Caco-2 (cell line): ENCODE measurements around the gene PELI2. TPM values are rescaled to one million over a fixed set of nuclear protein-coding genes. Genes with fewer than 3 reads are reported as not detected.

Experiments
- BruUV-seq: library from RNA; stranded (reverse); fragments of 400-500 nt; replicated peaks from 2 replicates; lab custom pipeline; 2021; lab: Mats Ljungman, UMichigan
- CTCF ChIA-PET: fragments of 300-600 bp; sonication (Branson Sonifier 250); formaldehyde crosslinking; loops from one replicate; lab custom pipeline; 2022; ENCODE audit warnings: antibody characterized with exemption; lab: Charles Lee
- POLR2A ChIA-PET: fragments of 300-600 bp; sonication (Branson Sonifier 250); formaldehyde crosslinking; loops from one replicate; lab custom pipeline; 2022; ENCODE audit warnings: antibody characterized with exemption; lab: Charles Lee
- DNase-seq, 2 experiments: peaks; one replicate each; pipeline versions ENCODE4 v3.0.0 to v3.0.0-alpha.2; 2020 to 2022
- H3K27me3 ChIP-seq: replicated peaks from 2 replicates; pipeline ENCODE4 v1.6.0; 2011; ENCODE audit warnings: low read length; ENCODE audit not compliant: control insufficient read depth, insufficient read depth
- H3K36me3 ChIP-seq: 2 replicates; pipeline ENCODE4 v1.5.1; 2011; ENCODE audit warnings: low read length; ENCODE audit not compliant: control insufficient read depth, insufficient read depth
- H3K4me1 ChIP-seq: fragments of 250-450 bp; sonication (Bioruptor Pico); 2 replicates; pipeline ENCODE4 v1.5.1; 2020; ENCODE audit warnings: mild to moderate bottlenecking
- H3K4me3 ChIP-seq: 2 replicates; pipeline ENCODE4 v1.5.1; 2011; ENCODE audit warnings: low read depth, mild to moderate bottlenecking, control low read depth, low read length
- H3K9me3 ChIP-seq: fragments of 250-450 bp; sonication (Bioruptor Pico); 2 replicates; pipeline ENCODE4 v1.5.1; 2020; ENCODE audit warnings: mild to moderate bottlenecking, moderate library complexity
- H3K27ac Mint-ChIP-seq: one replicate; pipeline ENCODE4 v1.8.0; 2022; ENCODE audit warnings: mixed read lengths; ENCODE audit not compliant: unreplicated experiment
- H3K27me3 Mint-ChIP-seq: one replicate; pipeline ENCODE4 v1.8.0; 2022; ENCODE audit warnings: mixed read lengths; ENCODE audit not compliant: insufficient read depth, unreplicated experiment
- H3K36me3 Mint-ChIP-seq: one replicate; pipeline ENCODE4 v1.8.0; 2022; ENCODE audit warnings: mild to moderate bottlenecking, mixed read lengths; ENCODE audit not compliant: insufficient read depth, unreplicated experiment
- H3K4me1 Mint-ChIP-seq: one replicate; pipeline ENCODE4 v1.8.0; 2022; ENCODE audit warnings: low read depth, mixed read lengths; ENCODE audit not compliant: unreplicated experiment
- H3K4me3 Mint-ChIP-seq: one replicate; pipeline ENCODE4 v1.8.0; 2022; ENCODE audit warnings: mild to moderate bottlenecking, moderate library complexity, mixed read lengths; ENCODE audit not compliant: unreplicated experiment
- H3K9me3 Mint-ChIP-seq: one replicate; pipeline ENCODE4 v1.8.0; 2022; ENCODE audit warnings: mixed read lengths; ENCODE audit not compliant: unreplicated experiment
- intact Hi-C: fragments of 100-400 bp; cut with micrococcal nuclease; formaldehyde crosslinking; loops from one replicate; pipeline ENCODE4 v1.10.0; 2022; ENCODE audit not compliant: unreplicated experiment
- total RNA-seq: library from RNA; stranded (reverse); gene quantifications from 2 replicates; pipeline ENCODE4 v1.2.3, GENCODE V29; 2022
- TF ChIP-seq, protein P1 (sequence below), 2 experiments: fragments of 200-600 bp in 1 of 2; IDR thresholded peaks; 1 replicate in 1 of 2; 2 replicates in 1 of 2; pipeline versions ENCODE4 v1.5.1 to v1.8.0; 2011 to 2022; ENCODE audit warnings: antibody characterized with exemption in 1 of 2, control low read depth in 1 of 2, inconsistent platforms in 1 of 2, low read depth in 1 of 2, low read length in 1 of 2, mild to moderate bottlenecking in 1 of 2, moderate library complexity in 1 of 2; ENCODE audit not compliant: insufficient read depth in 1 of 2, severe bottlenecking in 1 of 2, unreplicated experiment in 1 of 2

The PELI2 gene
- total RNA-seq, 1 experiment from 2014 or later = 8.5 TPM

GRCh38 chr14:56313789-56314188, 195.6 kb downstream of the PELI2 start:
- Histone ChIP-seq H3K9me3 (0 out of 2 replicates have a peak, but pooled peaks cover 3% of the 10 kb centered on the region), H3K4me1 (no peaks in the 10 kb centered on the region), H3K27me3 (no peaks in the 10 kb centered on the region), H3K36me3 (no peaks in the 10 kb centered on the region), H3K4me3 (no peak overlapping the region)
- TF ChIP-seq, protein P1, sequence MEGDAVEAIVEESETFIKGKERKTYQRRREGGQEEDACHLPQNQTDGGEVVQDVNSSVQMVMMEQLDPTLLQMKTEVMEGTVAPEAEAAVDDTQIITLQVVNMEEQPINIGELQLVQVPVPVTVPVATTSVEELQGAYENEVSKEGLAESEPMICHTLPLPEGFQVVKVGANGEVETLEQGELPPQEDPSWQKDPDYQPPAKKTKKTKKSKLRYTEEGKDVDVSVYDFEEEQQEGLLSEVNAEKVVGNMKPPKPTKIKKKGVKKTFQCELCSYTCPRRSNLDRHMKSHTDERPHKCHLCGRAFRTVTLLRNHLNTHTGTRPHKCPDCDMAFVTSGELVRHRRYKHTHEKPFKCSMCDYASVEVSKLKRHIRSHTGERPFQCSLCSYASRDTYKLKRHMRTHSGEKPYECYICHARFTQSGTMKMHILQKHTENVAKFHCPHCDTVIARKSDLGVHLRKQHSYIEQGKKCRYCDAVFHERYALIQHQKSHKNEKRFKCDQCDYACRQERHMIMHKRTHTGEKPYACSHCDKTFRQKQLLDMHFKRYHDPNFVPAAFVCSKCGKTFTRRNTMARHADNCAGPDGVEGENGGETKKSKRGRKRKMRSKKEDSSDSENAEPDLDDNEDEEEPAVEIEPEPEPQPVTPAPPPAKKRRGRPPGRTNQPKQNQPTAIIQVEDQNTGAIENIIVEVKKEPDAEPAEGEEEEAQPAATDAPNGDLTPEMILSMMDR (IDR thresholded peaks at IDR 0.05; ENCODE audit: insufficient read depth in 1 of 2, low read depth in 1 of 2, low read length in 1 of 2, severe bottlenecking in 1 of 2, unreplicated experiment in 1 of 2) = no peak
- POLR2A ChIA-PET = no interaction called here
- CTCF ChIA-PET = no interaction called here
- peaks cover 10% of the 10 kb centered on the region for H3K4me1 Mint-ChIP-seq
- DNase-seq = no peak
- no peak overlapping the region for H3K27ac Mint-ChIP-seq
- H3K27me3 Mint-ChIP-seq = no peaks in the 10 kb centered on the region
- no peaks in the 10 kb centered on the region for H3K36me3 Mint-ChIP-seq
- no TSS peak for BruUV-seq
- H3K4me3 Mint-ChIP-seq = no peak overlapping the region
- H3K9me3 Mint-ChIP-seq = peaks cover 20% of the 10 kb centered on the region
- intact Hi-C loops = no loop called here

DNA sequence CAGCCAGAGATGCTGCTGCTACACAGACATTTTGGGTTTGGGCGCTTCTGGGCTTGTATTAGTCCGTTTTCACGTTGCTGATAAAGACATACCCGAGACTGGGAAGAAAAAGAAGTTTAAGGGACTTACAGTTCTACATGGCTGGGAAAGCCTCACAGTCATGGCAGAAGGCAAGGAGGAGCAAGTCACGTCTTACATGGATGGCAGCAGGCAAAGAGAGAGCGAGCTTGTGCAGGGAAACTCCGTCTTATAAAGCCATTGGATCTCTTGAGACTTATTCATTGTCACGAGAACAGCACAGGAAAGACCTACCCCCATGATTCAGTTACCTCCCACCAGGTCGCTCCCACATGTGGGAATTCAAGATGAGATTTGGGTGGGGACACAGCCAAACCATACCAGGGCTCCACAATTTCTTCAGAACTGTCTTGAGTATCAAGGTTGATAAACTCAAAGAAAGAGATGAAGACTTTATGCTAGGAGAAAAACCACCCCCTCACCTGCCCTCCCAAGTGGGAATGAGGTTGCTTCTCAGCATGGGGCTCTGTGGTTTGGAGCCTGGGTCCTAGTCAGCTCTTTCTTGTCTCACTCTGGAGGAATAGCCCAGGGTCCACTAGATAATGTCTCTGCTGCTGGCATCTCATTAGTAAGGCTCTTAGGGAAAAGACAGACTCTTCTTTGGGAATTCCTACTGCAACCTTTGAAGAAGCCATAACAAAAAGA, 200.3 kb downstream of the PELI2 start:
- Mint-ChIP-seq H3K27ac (no peak overlapping the region), H3K36me3 (no peaks in the 10 kb centered on the region), H3K4me3 (no peak overlapping the region), H3K9me3 (peaks cover 29% of the 10 kb centered on the region), H3K4me1 (no peaks in the 10 kb centered on the region), H3K27me3 (peaks cover 6% of the 10 kb centered on the region)
- no TSS peak for BruUV-seq
- H3K36me3 ChIP-seq = no peaks in the 10 kb centered on the region
- no peak overlapping the region for H3K4me3 ChIP-seq
- peaks cover 3% of the 10 kb centered on the region; the same call in 1 of the 2 replicates for H3K9me3 ChIP-seq
- POLR2A ChIA-PET = no interaction called here
- intact Hi-C loops = no loop called here
- DNase-seq = no peak
- TF ChIP-seq, protein P1 (IDR thresholded peaks at IDR 0.05; ENCODE audit: insufficient read depth in 1 of 2, low read depth in 1 of 2, low read length in 1 of 2, severe bottlenecking in 1 of 2, unreplicated experiment in 1 of 2) = no peak
- H3K4me1 ChIP-seq = no peaks in the 10 kb centered on the region
- H3K27me3 ChIP-seq = no peaks in the 10 kb centered on the region
- CTCF ChIA-PET = no interaction called here

DNA sequence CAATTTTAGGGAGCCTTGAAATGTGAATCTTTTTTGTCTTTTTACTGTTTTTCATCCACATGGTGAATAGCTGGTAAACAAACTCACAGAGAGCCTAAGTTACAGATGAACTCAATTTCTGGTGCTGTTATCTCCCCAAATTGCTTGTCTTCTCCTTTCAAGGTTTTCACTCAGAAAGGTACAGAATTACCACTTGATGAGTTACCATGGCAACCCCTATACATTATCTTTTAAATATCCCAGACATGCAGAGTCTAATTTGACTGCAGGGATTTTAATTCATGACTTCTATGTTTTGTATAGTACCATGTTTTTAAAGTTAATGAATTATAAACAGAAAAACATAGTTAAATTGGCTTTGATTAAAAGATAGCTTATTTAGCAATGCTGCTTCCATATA, 203.7 kb downstream of the PELI2 start:
- POLR2A ChIA-PET = no interaction called here
- TF ChIP-seq, protein P1 (IDR thresholded peaks at IDR 0.05; ENCODE audit: insufficient read depth in 1 of 2, low read depth in 1 of 2, low read length in 1 of 2, severe bottlenecking in 1 of 2, unreplicated experiment in 1 of 2) = no peak

More for the DNA sequence above, 203.7 kb downstream of the PELI2 start:
- Mint-ChIP-seq H3K36me3 (no peaks in the 10 kb centered on the region), H3K27me3 (peaks cover 10% of the 10 kb centered on the region), H3K4me1 (no peaks in the 10 kb centered on the region), H3K9me3 (peaks cover 28% of the 10 kb centered on the region), H3K27ac (no peak overlapping the region), H3K4me3 (no peak overlapping the region)
- no peak overlapping the region for H3K4me3 ChIP-seq
- no peaks in the 10 kb centered on the region for H3K4me1 ChIP-seq
- intact Hi-C loops = no loop called here
- no peaks in the 10 kb centered on the region for H3K27me3 ChIP-seq
- no TSS peak for BruUV-seq
- peaks cover 3% of the 10 kb centered on the region; the same call in 1 of the 2 replicates for H3K9me3 ChIP-seq
- H3K36me3 ChIP-seq = no peaks in the 10 kb centered on the region
- CTCF ChIA-PET = no interaction called here
- no peak for DNase-seq
